Stimulated activated naive CD8-positive, alpha-beta T cell treated with anti-CD3 and anti-CD28 coated beads, Interleukin-15, amount 100 ng/mL, for 72 hours (primary cell): Measurements from ENCODE around the gene NFE2L2.
"Not testable (repeated sequence)": the region's sequence is repeated elsewhere in the genome, so short reads cannot be mapped to it uniquely, and the experiment has no call there.

Experiments used
- ATAC-seq: fragments of 150-1000 bp; cut with Tn5 transposase; 2 replicates; pipeline ENCODE4 v1.10.0; 2021; ENCODE audit warnings: mild to moderate bottlenecking, moderate library complexity
- DNase-seq, 2 donors: peaks; one replicate each; pipeline ENCODE4 v3.0.0; 2021 to 2022
- H3K27ac Mint-ChIP-seq, 2 donors: one replicate each; pipeline ENCODE4 v1.8.0; 2022; ENCODE audit warnings: mild to moderate bottlenecking in 2 of 2, mixed read lengths in 2 of 2, moderate library complexity in 2 of 2
- H3K27me3 Mint-ChIP-seq: one replicate; pipeline ENCODE4 v1.8.0; 2022; ENCODE audit warnings: mixed read lengths
- H3K4me1 Mint-ChIP-seq: one replicate; pipeline ENCODE4 v1.8.0; 2022; ENCODE audit warnings: mild to moderate bottlenecking, mixed read lengths
- H3K4me3 Mint-ChIP-seq, 2 donors: one replicate each; pipeline ENCODE4 v1.8.0; 2022; ENCODE audit warnings: mild to moderate bottlenecking in 2 of 2, mixed read lengths in 2 of 2, moderate library complexity in 1 of 2
- H3K9me3 Mint-ChIP-seq, 2 donors: one replicate each; pipeline ENCODE4 v1.8.0; 2022; ENCODE audit warnings: mixed read lengths in 2 of 2

NFE2L2 gene

GRCh38 chr2:177264693-177265587, at the start of gene NFE2L2:
Gene NFE2L2, minus strand, starts transcription at chr2:177264727. Its CDS starts 151 bp downstream, at chr2:177264576.
- H3K9me3 Mint-ChIP-seq: no peaks in the 10 kb centered on the region
- DNase-seq: peak; percentile 97 to 98
- peak within 1 kb of the TSS; percentile 100 for H3K27ac Mint-ChIP-seq
- peaks cover 55% of the 10 kb centered on the region for H3K4me1 Mint-ChIP-seq
- ATAC-seq: peak; percentile 78
- peak within 1 kb of the TSS; percentile 91 to 94 for H3K4me3 Mint-ChIP-seq
- no peaks in the 10 kb centered on the region for H3K27me3 Mint-ChIP-seq

GRCh38 chr2:177314194-177314593, 49.7 kb upstream of the NFE2L2 start:
- H3K4me3 Mint-ChIP-seq: no peak overlapping the region
- ATAC-seq (no peak), DNase-seq (no peak)
- no peak overlapping the region for H3K27ac Mint-ChIP-seq
- no peaks in the 10 kb centered on the region for H3K27me3 Mint-ChIP-seq
- peaks cover 5 to 6% of the 10 kb centered on the region in 2 donors for H3K9me3 Mint-ChIP-seq
- H3K4me1 Mint-ChIP-seq: peaks cover 25% of the 10 kb centered on the region

DNA sequence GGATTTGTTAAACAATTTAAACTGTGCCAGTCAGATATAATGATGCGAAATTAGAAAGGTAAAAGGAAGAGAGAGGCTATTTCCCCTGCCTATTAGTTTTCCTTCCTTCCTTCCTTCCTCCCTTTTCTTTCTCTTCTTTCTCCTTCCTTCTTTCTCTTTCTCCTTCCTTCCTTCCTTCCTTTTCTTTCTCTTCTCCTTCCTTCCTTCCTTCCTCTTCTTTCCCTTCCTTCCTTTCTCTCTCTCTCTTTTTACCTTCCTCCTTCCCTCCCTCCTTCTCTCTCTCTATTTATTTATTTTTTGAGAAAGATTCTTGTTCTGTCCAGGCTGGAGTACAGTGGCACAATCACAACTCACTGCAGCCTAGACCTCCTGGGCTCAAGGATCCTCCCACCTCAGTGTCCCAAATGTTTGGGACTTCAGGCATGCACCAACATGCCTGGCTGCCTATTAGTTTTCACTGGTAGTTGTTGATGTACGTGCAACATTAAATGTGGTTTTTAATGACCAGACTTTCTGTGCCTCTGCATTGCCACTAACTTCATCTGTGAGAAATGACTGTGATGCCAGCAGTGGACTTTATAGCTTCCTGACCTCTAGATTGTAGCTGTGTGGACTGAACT, 48.7 kb upstream of the NFE2L2 start:
- Mint-ChIP-seq H3K4me3 (no peak overlapping the region), H3K4me1 (peaks cover 30% of the 10 kb centered on the region), H3K27ac (no peak overlapping the region), H3K27me3 (no peaks in the 10 kb centered on the region), H3K9me3 (peaks cover 5 to 6% of the 10 kb centered on the region in 2 donors)
- DNase-seq (no peak), ATAC-seq (no peak)

DNA sequence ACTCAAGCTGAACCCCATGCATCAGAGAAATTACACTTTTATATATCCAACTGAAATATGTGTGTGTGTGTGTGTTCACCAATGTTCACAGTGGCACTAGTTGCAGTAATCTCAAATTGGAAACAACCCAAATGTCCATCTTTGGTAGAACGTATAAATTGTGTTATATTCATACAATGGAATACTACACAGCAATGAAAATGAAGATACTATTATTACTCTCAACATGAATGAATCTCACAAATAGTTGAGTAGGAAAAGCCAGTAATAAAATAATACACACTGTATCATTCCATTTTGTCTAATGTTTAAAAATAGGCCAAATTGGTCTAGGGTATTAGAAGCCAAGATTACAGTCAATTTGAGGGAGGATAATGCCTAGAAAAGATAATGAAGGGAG, 48.0 kb upstream of the NFE2L2 start:
- H3K4me1 Mint-ChIP-seq: peaks cover 30% of the 10 kb centered on the region
- peaks cover 5 to 6% of the 10 kb centered on the region in 2 donors for H3K9me3 Mint-ChIP-seq
- no peak overlapping the region for H3K4me3 Mint-ChIP-seq
- DNase-seq: no peak
- ATAC-seq: no peak
- no peak overlapping the region for H3K27ac Mint-ChIP-seq
- H3K27me3 Mint-ChIP-seq: no peaks in the 10 kb centered on the region

- H3K4me3 Mint-ChIP-seq: peak overlapping the region; percentile 42 to 51
Measured at GRCh38 chr2:177309672-177310309, 45.3 kb upstream of the NFE2L2 start.

DNA sequence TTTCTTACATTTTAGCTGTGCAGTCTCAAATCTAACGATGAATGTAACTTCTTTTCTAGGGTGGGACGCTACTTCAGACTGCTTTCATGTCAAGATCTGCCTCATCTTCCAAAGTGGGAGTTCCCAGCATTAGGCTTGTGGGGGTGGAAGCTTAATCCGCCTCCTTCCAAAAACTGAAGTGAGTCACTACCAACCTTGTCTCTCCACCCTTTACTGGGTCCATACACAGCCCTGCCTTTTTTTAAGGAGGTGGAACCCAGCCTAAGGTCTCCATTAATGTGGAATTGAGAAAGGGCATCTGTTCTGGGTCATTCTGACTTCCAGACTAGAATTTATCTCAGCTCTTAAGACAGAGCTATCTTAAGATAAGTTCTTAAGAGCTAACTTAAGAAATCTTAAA, 42.0 kb upstream of the NFE2L2 start:
- H3K27me3 Mint-ChIP-seq: no peaks in the 10 kb centered on the region
- peaks cover 35% of the 10 kb centered on the region for H3K4me1 Mint-ChIP-seq
- H3K27ac Mint-ChIP-seq: no peak overlapping the region
- no peaks in the 10 kb centered on the region for H3K9me3 Mint-ChIP-seq
- ATAC-seq (no peak), DNase-seq (no peak)
- no peak overlapping the region for H3K4me3 Mint-ChIP-seq

More at GRCh38 chr2:177309672-177310309, 45.3 kb upstream of the NFE2L2 start:
- H3K27me3 Mint-ChIP-seq, ATAC-seq, H3K9me3 Mint-ChIP-seq, DNase-seq: not testable (repeated sequence)
- Mint-ChIP-seq H3K4me1 (peaks cover 41% of the 10 kb centered on the region), H3K27ac (peak overlapping the region; percentile 70 to 76)

GRCh38 chr2:177303939-177304338, 39.4 kb upstream of the NFE2L2 start:
- Mint-ChIP-seq H3K4me3 (no peak overlapping the region), H3K27me3 (no peaks in the 10 kb centered on the region), H3K9me3 (no peaks in the 10 kb centered on the region), H3K27ac (no peak overlapping the region), H3K4me1 (peaks cover 13% of the 10 kb centered on the region)
- DNase-seq: no peak
- ATAC-seq: no peak

GRCh38 chr2:177302552-177302951, 38.0 kb upstream of the NFE2L2 start:
- no peak for ATAC-seq
- Mint-ChIP-seq H3K4me1 (peaks cover 11% of the 10 kb centered on the region), H3K4me3 (no peak overlapping the region), H3K27me3 (no peaks in the 10 kb centered on the region), H3K9me3 (no peaks in the 10 kb centered on the region), H3K27ac (no peak overlapping the region)
- no peak for DNase-seq

DNA sequence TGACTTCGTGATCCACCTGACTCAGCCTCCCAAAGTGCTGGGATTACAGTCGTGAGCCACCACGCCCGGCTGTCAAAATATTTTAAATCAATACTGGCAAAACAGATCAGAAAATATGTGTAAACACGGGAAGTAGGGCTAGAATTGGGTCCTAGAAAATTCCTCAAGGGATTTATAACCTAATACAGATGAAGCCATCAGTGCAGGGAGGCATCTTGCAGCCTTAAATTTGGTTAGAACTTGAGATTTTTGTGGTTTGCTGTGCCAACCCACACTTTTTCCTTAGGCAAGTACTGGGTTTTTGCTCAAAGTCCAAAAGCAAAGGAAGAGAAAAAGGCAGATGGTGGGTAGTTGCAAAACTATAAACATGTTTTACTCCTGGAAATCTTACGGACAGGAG, 33.7 kb upstream of the NFE2L2 start:
- no peaks in the 10 kb centered on the region for H3K27me3 Mint-ChIP-seq
- H3K27ac Mint-ChIP-seq: no peak overlapping the region
- no peak for DNase-seq
- no peak for ATAC-seq
- H3K9me3 Mint-ChIP-seq: no peaks in the 10 kb centered on the region
- peaks cover 9% of the 10 kb centered on the region for H3K4me1 Mint-ChIP-seq
- no peak overlapping the region for H3K4me3 Mint-ChIP-seq

DNA sequence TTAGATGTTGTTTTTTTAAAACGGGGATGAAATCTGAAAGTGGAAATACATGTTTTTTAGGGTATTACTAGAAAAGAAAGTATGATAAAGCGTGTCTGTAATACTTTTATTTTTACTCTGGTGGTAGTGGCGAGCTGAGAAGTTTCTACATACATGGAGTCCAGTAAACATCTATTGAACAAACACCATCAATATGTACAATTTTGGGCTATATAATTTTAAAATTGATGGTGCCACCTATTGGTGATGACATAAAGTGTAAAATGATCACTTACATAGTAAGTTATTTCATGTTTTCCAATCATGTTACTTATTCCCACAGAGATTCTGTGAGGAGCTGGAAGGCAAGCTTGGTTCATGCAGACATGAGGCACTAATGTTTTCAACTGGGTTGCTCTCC, 31.5 kb upstream of the NFE2L2 start:
- H3K4me3 Mint-ChIP-seq: no peak overlapping the region
- no peak overlapping the region for H3K27ac Mint-ChIP-seq
- DNase-seq (no peak), ATAC-seq (peak; percentile 29)
- H3K4me1 Mint-ChIP-seq: peaks cover 28% of the 10 kb centered on the region
- H3K9me3 Mint-ChIP-seq: no peaks in the 10 kb centered on the region
- no peaks in the 10 kb centered on the region for H3K27me3 Mint-ChIP-seq

DNA sequence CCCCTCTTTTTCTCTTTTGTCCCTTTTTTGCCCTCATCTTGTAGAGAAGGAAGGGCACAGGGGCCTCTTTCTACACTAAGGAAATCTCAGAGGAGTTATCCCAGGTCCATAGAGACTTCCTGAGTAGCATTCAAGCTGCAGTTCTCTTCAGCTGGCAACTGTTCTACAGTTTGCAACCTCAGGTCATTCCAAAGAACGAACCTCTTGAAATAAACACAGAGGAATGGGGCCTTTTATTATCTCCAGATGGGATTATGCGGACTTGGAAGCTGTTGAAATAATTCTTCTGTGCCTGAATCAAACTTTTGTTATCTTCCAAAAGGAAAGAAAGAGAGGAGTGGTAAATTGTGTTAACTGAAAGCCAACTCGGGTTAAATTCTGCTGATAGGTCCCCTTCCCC, 31.0 kb upstream of the NFE2L2 start:
- peaks cover 33% of the 10 kb centered on the region for H3K4me1 Mint-ChIP-seq
- H3K9me3 Mint-ChIP-seq: no peaks in the 10 kb centered on the region
- H3K27me3 Mint-ChIP-seq: no peaks in the 10 kb centered on the region
- H3K4me3 Mint-ChIP-seq: no peak overlapping the region
- DNase-seq (no peak), ATAC-seq (no peak)
- no peak overlapping the region for H3K27ac Mint-ChIP-seq

GRCh38 chr2:177291701-177292100, 27.2 kb upstream of the NFE2L2 start:
- Mint-ChIP-seq H3K4me3 (no peak overlapping the region), H3K9me3 (no peaks in the 10 kb centered on the region), H3K4me1 (peaks cover 47% of the 10 kb centered on the region), H3K27me3 (no peaks in the 10 kb centered on the region), H3K27ac (no peak overlapping the region)
- DNase-seq (peak in 1 of 2 donors; percentile 47), ATAC-seq (peak; percentile 86)

- H3K27ac Mint-ChIP-seq: peak overlapping the region; percentile 84 to 85
- H3K4me3 Mint-ChIP-seq: peak overlapping the region; percentile 62 to 69
- no peaks in the 10 kb centered on the region for H3K27me3 Mint-ChIP-seq
- H3K9me3 Mint-ChIP-seq: no peaks in the 10 kb centered on the region
- ATAC-seq (peak; percentile 79), DNase-seq (peak in 1 of 2 donors; percentile 21)
- H3K4me1 Mint-ChIP-seq: peaks cover 50% of the 10 kb centered on the region
Measured at GRCh38 chr2:177289824-177290628, 25.5 kb upstream of the NFE2L2 start.

GRCh38 chr2:177287814-177288213, 23.3 kb upstream of the NFE2L2 start:
- Mint-ChIP-seq H3K4me1 (peaks cover 50% of the 10 kb centered on the region), H3K9me3 (no peaks in the 10 kb centered on the region), H3K27me3 (no peaks in the 10 kb centered on the region), H3K27ac (no peak overlapping the region), H3K4me3 (no peak overlapping the region)
- DNase-seq (no peak), ATAC-seq (no peak)
